CD14-positive monocyte (primary cell): Measurements from ENCODE around the gene MTHFR. TPM values are rescaled to one million over a fixed set of nuclear protein-coding genes. Genes with fewer than 3 reads are reported as not detected.
A peak's percentile ranks its signal among the peaks of the same experiment; 100 is the strongest.

Experiments used
- DNase-seq, 3 donors: peaks; one replicate each; pipeline ENCODE4 v3.0.0-alpha.2; 2011 to 2022
- H2AFZ ChIP-seq: 2 replicates; pipeline ENCODE4 v1.6.0; 2012; ENCODE audit warnings: mild to moderate bottlenecking, low read depth, low read length, inconsistent platforms; ENCODE audit not compliant: insufficient read depth, poor library complexity, severe bottlenecking
- H3K27ac ChIP-seq, 2 donors: 1 replicate in 1 of 2; 2 replicates in 1 of 2; pipeline ENCODE4 v1.5.1; 2012 to 2013; ENCODE audit warnings: low read length in 2 of 2, control low read depth in 1 of 2, inconsistent platforms in 1 of 2, low read depth in 1 of 2, mild to moderate bottlenecking in 1 of 2
- H3K27me3 ChIP-seq, 2 donors: one replicate each; pipeline versions ENCODE4 v1.6.0 to v1.6.1; 2011 to 2013; ENCODE audit warnings: low read length in 2 of 2; ENCODE audit not compliant: control insufficient read depth in 2 of 2, insufficient read depth in 2 of 2
- H3K36me3 ChIP-seq, 2 donors: replicated peaks in 1 of 2; 1 replicate in 1 of 2; 2 replicates in 1 of 2; pipeline versions ENCODE4 v1.5.1 to v1.6.1; 2012 to 2013; ENCODE audit warnings: low read length in 2 of 2, control low read depth in 1 of 2, inconsistent platforms in 1 of 2, mild to moderate bottlenecking in 1 of 2; ENCODE audit not compliant: insufficient read depth in 2 of 2, control insufficient read depth in 1 of 2
- H3K4me1 ChIP-seq, 2 donors: 1 replicate in 1 of 2; 2 replicates in 1 of 2; pipeline versions ENCODE4 v1.5.1 to v1.6.1; 2012 to 2013; ENCODE audit warnings: low read length in 2 of 2, control low read depth in 1 of 2, inconsistent platforms in 1 of 2, mild to moderate bottlenecking in 1 of 2, moderate library complexity in 1 of 2; ENCODE audit not compliant: insufficient read depth in 2 of 2, control insufficient read depth in 1 of 2
- H3K4me2 ChIP-seq: replicated peaks from 2 replicates; pipeline ENCODE3; 2012; ENCODE audit warnings: low read length, moderate library complexity, mild to moderate bottlenecking; ENCODE audit not compliant: poor library complexity, severe bottlenecking; ENCODE audit errors: extremely low read depth
- H3K4me3 ChIP-seq, 3 experiments: fragments of 200-600 bp in 1 of 3; sonication (generic) in 1 of 3; replicated peaks in 1 of 3; 1 replicate in 2 of 3; 2 replicates in 1 of 3; pipeline ENCODE4 v1.5.1; 2011 to 2013; ENCODE audit warnings: low read length in 3 of 3, mild to moderate bottlenecking in 3 of 3, control low read depth in 2 of 3, low read depth in 2 of 3, inconsistent platforms in 1 of 3, moderate library complexity in 1 of 3
- H3K79me2 ChIP-seq: 2 replicates; pipeline ENCODE4 v1.6.0; 2012; ENCODE audit warnings: mild to moderate bottlenecking, control low read depth, inconsistent platforms, low read length, moderate library complexity; ENCODE audit not compliant: insufficient read depth
- H3K9ac ChIP-seq: 2 replicates; pipeline ENCODE4 v1.6.0; 2017; ENCODE audit warnings: low read length, mild to moderate bottlenecking; ENCODE audit not compliant: insufficient read depth, poor library complexity, severe bottlenecking
- H3K9me3 ChIP-seq, 2 donors: replicated peaks in 1 of 2; 1 replicate in 1 of 2; 2 replicates in 1 of 2; pipeline versions ENCODE4 v1.5.1 to v1.6.1; 2012 to 2013; ENCODE audit warnings: low read length in 2 of 2, control low read depth in 1 of 2; ENCODE audit not compliant: control insufficient read depth in 1 of 2, insufficient read depth in 1 of 2
- H4K20me1 ChIP-seq: 2 replicates; pipeline ENCODE4 v1.6.0; 2012; ENCODE audit warnings: mild to moderate bottlenecking, low read length, control low read depth, moderate library complexity; ENCODE audit not compliant: insufficient read depth
- H3K27ac Mint-ChIP-seq, 7 donors: one replicate each; pipeline ENCODE4 v1.8.0; 2020; ENCODE audit warnings: mild to moderate bottlenecking in 7 of 7, mixed read lengths in 7 of 7, moderate library complexity in 6 of 7, inconsistent platforms in 2 of 7
- H3K27me3 Mint-ChIP-seq, 3 donors: one replicate each; pipeline ENCODE4 v1.8.0; 2021 to 2022; ENCODE audit warnings: low read depth in 3 of 3, mild to moderate bottlenecking in 3 of 3, mixed read lengths in 3 of 3, moderate library complexity in 3 of 3, inconsistent platforms in 1 of 3
- H3K36me3 Mint-ChIP-seq, 2 donors: one replicate each; pipeline ENCODE4 v1.8.0; 2020; ENCODE audit warnings: mixed read lengths in 2 of 2, inconsistent platforms in 1 of 2, mild to moderate bottlenecking in 1 of 2
- H3K4me1 Mint-ChIP-seq: one replicate; pipeline ENCODE4 v1.8.0; 2020; ENCODE audit warnings: mild to moderate bottlenecking, mixed read lengths
- H3K4me3 Mint-ChIP-seq, 2 donors: one replicate each; pipeline ENCODE4 v1.8.0; 2020; ENCODE audit warnings: mild to moderate bottlenecking in 2 of 2, mixed read lengths in 2 of 2, moderate library complexity in 1 of 2
- H3K9me3 Mint-ChIP-seq, 7 donors: one replicate each; pipeline ENCODE4 v1.8.0; 2020 to 2022; ENCODE audit warnings: mixed read lengths in 7 of 7, mild to moderate bottlenecking in 6 of 7, moderate library complexity in 6 of 7, inconsistent platforms in 2 of 7
- WGBS: methylation state at CpG from one replicate; pipeline ENCODE4 v1.1.5; 2013; ENCODE audit warnings: missing lambda C conversion rate; ENCODE audit not compliant: insufficient coverage; 5-methylcytosine and 5-hydroxymethylcytosine counted together
- intact Hi-C, 2 donors: fragments of 100-400 bp; cut with micrococcal nuclease; formaldehyde crosslinking; loops; one replicate each; pipeline versions ENCODE4 v1.15.0 to v1.15.1; 2023
- polyA plus RNA-seq, 3 donors: library from polyadenylated mRNA; depleted of rRNA in 1 of 3; unstranded in 2 of 3; stranded (reverse) in 1 of 3; fragments of 300-500 nt in 2 of 3; fragments of >200 nt in 1 of 3; fragmentation: Illumina TruSeq in 2 of 3; gene quantifications; 1 replicate in 2 of 3; 2 replicates in 1 of 3; pipeline ENCODE4 v1.2.3, GENCODE V29; 2012 to 2021
- TF ChIP-seq, protein P1 (sequence below): fragments of 200-600 bp; IDR thresholded peaks from one replicate; pipeline ENCODE4 v1.8.0; 2022; ENCODE audit warnings: antibody characterized with exemption, mild to moderate bottlenecking

Gene MTHFR
- polyA plus RNA-seq, 3 donors = 4.5 to 41.9 (median 8.5) TPM

DNA sequence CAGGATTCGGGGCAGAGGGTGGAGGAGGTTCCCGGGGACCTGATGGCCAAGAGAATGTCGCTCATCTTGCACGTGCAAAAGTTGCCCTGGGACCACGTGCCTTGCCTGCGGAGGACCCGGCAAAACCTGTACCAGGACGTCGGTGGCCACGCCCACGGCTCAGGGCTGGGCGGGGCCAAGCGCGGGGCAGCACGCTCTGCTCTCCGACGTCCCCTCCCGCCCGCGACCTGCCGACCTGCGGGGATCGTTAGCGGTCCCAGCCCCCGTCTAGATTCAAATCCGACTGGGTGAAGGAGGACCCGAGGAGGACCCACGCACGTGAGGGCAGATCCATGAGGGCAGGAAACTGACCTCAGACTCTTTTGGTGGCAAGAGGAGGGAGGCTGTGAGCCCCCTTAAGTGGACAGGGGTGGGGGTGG is 43.8 kb downstream of the MTHFR start, which contains the start of gene C1orf167:
TSS of gene C1orf167 (plus strand) at position 206 of the 419 bp plus-strand sequence. CDS start 2,208 bp downstream, outside the sequence.
- Histone ChIP-seq H3K9me3 (no peaks in the 10 kb centered on the region), H3K4me2 (peak within 1 kb of the TSS; percentile 58), H3K79me2 (no peaks in the 10 kb centered on the region), H4K20me1 (no peaks in the 10 kb centered on the region), H3K36me3 (no peaks in the 10 kb centered on the region), H3K4me3 (peak within 1 kb of the TSS in 1 of 3 experiments; percentile 42), H2AFZ (peak within 1 kb of the TSS; percentile 41), H3K27me3 (peaks cover 0 to 20% of the 10 kb centered on the region in 2 donors), H3K27ac (no peak within 1 kb of the TSS), H3K4me1 (peaks cover 5 to 7% of the 10 kb centered on the region in 2 donors), H3K9ac (no peak within 1 kb of the TSS)
- 6% methylated on average over 29 of the region's 29 CpGs for WGBS
- Mint-ChIP-seq H3K4me3 (peak within 1 kb of the TSS; percentile 20 to 32), H3K4me1 (peaks cover 7% of the 10 kb centered on the region), H3K27me3 (peaks cover 13 to 37% (median 17%) of the 10 kb centered on the region in 3 donors), H3K9me3 (peaks cover 0 to 2% (median 0%) of the 10 kb centered on the region in 7 donors), H3K36me3 (peaks cover 0 to 1% of the 10 kb centered on the region in 2 donors), H3K27ac (no peak within 1 kb of the TSS)
- intact Hi-C loops = no loop called here
- peak in 2 of 3 donors; percentile 26 to 34 for DNase-seq
- TF ChIP-seq, protein P1, sequence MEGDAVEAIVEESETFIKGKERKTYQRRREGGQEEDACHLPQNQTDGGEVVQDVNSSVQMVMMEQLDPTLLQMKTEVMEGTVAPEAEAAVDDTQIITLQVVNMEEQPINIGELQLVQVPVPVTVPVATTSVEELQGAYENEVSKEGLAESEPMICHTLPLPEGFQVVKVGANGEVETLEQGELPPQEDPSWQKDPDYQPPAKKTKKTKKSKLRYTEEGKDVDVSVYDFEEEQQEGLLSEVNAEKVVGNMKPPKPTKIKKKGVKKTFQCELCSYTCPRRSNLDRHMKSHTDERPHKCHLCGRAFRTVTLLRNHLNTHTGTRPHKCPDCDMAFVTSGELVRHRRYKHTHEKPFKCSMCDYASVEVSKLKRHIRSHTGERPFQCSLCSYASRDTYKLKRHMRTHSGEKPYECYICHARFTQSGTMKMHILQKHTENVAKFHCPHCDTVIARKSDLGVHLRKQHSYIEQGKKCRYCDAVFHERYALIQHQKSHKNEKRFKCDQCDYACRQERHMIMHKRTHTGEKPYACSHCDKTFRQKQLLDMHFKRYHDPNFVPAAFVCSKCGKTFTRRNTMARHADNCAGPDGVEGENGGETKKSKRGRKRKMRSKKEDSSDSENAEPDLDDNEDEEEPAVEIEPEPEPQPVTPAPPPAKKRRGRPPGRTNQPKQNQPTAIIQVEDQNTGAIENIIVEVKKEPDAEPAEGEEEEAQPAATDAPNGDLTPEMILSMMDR = no peak

DNA sequence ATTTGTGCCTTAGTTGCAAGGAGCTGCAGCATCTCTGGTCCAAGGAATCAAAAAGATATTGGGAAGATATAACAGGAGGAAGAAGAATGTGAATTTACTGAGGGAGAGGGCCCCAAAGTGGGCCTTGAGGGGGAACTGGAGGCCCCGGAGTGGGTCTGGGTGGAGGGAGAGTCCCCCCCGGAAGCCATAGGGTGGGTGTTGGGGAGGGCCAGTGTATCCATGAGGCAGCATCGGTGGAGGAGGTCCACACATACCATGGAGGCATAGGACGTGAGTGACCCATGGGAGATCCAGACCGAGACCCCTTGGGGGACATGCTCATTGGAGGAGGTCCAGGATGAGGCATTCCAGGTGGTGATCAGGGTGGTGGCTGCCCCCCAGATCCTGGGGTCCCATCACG is 44.5 kb downstream of the MTHFR start:
- H3K9ac ChIP-seq = no peak overlapping the region
- no peaks in the 10 kb centered on the region for H3K79me2 ChIP-seq
- H3K27me3 ChIP-seq = peaks cover 0 to 20% of the 10 kb centered on the region in 2 donors
- no peak overlapping the region for H3K4me3 ChIP-seq
- Mint-ChIP-seq H3K9me3 (peaks cover 0 to 2% (median 0%) of the 10 kb centered on the region in 7 donors), H3K27ac (no peak overlapping the region), H3K27me3 (peaks cover 14 to 38% (median 17%) of the 10 kb centered on the region in 3 donors), H3K4me3 (peak overlapping the region in 1 of 2 donors; percentile 32), H3K36me3 (peaks cover 0 to 1% of the 10 kb centered on the region in 2 donors), H3K4me1 (peaks cover 7% of the 10 kb centered on the region)
- H3K27ac ChIP-seq = no peak overlapping the region
- no peaks in the 10 kb centered on the region for H4K20me1 ChIP-seq
- no peaks in the 10 kb centered on the region for H3K36me3 ChIP-seq
- DNase-seq = no peak
- H3K4me1 ChIP-seq = peaks cover 5 to 7% of the 10 kb centered on the region in 2 donors
- intact Hi-C loops = no loop called here
- H3K9me3 ChIP-seq = no peaks in the 10 kb centered on the region
- H3K4me2 ChIP-seq = no peak overlapping the region
- H2AFZ ChIP-seq = no peak overlapping the region
- TF ChIP-seq, protein P1 = no peak
- 85% methylated on average over 6 of the region's 6 CpGs for WGBS
